HG03571 (cell line): ENCODE measurements around the gene ALOX15.
"Not testable (repeated sequence)": the region's sequence is repeated elsewhere in the genome, so short reads cannot be mapped to it uniquely, and the experiment has no call there.

Experiments used
- ATAC-seq: cut with Tn5 transposase; IDR thresholded peaks from one replicate; pipeline ENCODE4 v1.9.1; 2021; ENCODE audit not compliant: unreplicated experiment

ALOX15 gene

GRCh38 chr17:4620531-4621101 is 20.9 kb downstream of the ALOX15 start:
- no peak for ATAC-seq

DNA sequence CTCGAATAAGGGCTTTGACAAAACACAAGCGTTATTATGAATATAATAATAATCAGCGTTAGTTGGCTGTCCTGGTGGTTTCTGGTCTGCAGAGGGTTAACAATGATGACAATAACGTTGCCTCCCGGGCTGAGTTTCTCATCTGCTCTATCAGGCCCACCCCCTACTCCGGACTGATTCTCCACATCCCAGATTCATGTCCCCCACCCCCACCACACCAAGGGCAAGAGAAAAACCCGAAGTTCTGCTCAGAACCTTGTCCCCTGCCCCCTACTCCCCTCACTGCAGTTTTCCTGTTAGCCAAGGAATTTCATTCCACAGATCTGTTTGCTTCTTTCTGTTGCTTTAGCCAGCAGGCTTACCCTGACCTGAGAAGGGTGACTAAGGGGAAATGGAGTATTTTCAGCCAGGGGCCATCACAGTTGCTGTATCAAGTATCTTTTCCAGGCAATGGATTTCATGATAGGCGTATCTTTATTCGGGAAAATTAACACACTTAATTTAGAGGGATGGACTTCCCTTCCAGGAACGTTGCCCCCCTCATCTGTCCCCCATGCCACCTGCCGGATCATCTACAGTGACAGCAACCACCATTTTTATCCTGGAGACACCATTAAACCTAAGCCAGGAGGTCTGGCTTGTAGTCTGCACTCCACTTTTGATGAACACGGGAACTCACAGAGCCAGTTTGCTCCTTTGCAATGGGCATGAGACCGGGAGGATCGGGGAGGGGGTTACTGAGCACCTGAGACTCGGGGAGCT is 23.7 kb downstream of the ALOX15 start:
- no peak for ATAC-seq

DNA sequence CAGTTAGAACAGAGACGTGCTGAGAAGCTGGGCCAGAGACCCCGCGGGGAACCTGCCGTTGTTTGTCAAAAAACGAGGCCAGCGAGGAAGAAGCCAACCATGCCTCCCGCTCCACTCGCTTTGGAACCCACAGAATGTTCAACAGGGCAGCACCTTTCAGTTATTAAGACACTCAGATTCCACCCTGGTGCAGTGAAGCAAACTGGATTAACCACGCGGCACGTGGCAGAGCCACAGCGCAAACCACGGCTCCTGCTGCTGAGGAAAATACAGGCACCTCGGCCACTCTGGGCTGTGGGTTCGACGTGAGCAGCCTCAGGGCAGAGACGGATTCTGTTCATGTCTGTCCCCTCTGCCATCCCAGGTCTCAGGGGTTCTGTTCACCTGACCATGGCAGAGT is 24.4 kb downstream of the ALOX15 start:
- ATAC-seq: no peak

DNA sequence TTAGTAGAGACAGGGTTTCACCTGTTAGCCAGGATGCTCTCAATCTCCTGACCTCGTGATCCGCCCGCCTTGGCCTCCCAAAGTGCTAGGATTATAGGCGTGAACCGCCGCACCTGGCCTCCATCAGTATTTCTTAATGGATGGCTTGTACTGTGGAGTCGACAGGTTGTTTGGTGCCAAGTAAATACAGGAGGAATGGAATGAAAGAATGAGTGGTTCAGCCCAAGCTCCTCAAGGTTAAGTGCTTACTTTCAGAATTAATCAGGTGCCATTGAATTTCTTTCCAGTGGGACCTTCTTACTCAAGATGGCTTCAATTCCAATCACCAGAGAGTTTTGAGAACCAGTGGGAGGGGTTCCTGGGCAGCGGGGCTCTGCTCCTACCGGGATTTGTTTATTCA is 25.0 kb downstream of the ALOX15 start:
- no peak for ATAC-seq

DNA sequence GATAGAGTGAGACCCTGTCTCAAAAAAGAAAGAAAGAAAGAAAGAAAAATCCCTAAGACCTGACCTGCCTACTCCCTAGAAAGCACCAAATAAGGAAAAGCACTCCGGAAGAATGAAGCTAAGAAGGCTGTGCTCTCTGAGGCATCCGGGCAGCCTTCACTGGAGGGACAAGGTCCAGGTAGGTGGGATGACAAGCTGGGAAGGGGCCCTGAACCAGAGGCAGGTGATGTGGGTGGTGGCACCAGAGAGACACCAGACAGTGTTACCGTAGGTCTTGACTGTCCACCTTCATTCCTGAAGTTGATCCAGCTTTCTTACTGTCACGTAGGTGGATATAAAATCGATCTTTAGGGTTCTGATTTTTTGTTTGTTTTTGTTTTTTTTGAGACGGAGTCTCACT is 30.8 kb downstream of the ALOX15 start:
- ATAC-seq: no peak

DNA sequence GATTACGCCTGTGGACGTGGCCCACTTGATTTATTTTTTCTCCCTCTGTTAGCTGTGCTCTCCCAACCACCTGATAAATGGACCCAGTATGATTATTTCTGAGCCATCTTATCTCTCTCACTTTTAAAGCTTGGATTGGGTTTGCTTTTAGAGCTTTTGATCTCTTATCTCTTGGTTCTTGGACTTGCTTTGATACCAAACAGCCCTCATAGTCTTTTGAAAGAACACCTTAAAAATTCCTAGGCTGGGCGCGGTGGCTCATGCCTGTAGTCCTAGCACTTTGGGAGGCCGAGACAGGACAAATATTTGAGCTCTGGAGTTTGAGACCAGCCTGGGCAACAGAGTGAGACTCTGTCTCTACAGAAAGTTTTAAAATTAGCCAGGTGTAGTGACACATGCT is 31.3 kb downstream of the ALOX15 start:
- ATAC-seq: no peak

GRCh38 chr17:4609761-4610160 is 31.7 kb downstream of the ALOX15 start:
- no peak for ATAC-seq

DNA sequence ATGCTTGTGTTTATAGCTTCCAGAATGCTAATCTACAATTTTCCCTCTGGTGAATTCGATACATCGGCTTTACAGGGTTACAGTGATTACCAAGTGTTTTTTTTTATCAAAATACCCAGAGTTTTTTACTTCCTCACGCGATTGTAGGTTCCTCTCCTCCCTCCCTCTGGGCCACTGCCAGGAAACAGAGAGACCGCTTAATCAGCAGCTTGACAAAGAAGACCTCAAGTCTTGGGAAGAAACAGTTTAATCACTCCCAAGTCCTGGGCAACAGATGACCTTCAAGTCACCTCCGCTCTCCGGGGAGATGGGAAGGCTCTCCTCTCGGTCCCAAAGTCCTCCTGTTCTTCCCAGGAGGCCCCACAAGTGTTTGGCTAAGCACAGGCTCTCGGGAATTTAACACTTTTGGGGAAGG is 33.7 kb downstream of the ALOX15 start:
- no peak for ATAC-seq

DNA sequence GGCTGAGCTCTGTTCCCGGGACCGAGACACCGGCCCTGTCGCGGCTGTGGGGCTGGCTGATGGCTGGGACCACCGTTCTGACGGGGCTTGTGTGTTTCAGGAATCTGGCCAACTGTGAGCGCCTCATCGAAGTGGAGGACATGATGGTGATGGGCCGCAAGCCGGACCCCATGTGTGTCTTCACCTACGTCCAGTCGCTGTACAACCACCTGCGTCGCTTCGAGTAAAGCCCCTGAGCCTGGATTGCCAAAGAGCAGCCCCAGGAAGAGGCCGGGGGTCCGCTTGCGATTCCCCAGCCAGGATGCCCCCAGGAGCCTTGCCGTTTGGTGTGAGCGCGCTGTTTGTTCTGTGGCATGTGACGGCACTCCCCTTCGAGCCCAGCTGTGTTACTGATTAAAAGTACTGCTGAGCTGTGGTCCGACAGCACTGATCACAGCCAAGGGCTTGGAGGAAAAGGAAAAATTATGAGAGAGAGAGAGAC is 34.2 kb downstream of the ALOX15 start:
- ATAC-seq: no peak

- no peak for ATAC-seq
Observed at GRCh38 chr17:4605826-4606225, 35.7 kb downstream of the ALOX15 start.

- ATAC-seq: not testable (repeated sequence)
Observed at GRCh38 chr17:4604736-4605135, 36.7 kb downstream of the ALOX15 start.

DNA sequence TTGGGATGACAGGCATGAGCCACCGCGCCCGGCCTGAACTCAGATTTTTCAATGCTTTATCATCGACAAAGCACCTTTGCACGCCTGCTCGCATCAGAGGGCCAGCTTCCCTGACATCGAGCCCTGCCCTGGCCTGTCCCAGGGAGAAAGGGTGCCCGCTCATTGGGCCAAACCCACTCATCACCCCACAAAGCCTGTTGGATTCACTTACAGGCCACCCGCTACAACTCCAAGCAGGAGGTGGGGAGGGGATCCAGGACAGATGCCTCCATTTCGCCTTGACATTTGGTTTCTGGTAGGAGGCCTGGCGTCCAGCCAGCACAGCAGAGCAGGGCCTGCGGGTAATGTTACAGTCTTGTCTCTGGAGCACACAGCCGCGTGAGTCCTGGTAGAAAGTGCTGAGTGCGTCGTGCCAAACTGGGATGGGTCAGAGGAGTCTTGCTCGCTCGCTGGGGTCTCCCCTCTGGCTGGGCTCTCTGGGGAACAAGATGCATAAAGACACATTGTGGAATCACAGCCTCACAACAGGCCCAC is 37.3 kb downstream of the ALOX15 start:
- no peak for ATAC-seq

- no peak for ATAC-seq
Observed at GRCh38 chr17:4602041-4602440, 39.4 kb downstream of the ALOX15 start.

DNA sequence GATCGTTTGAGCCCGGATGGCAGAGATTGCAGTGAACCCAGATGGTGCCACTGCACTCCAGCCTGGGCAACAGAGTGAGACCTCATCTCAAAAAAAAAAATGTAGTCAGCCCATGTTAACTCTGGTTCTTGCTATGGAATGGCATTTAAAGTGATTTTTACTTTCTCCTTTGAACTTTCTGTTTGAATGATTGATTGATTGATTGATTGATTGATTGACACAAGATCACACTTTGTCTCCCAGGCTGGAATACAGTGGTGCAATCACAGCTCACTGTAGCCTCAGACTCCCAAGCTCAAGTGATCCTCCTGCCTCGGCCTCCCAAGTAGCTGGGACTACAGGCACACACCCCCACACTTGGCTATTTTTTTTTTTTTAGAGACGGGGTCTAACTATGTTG is 40.2 kb downstream of the ALOX15 start:
- no peak for ATAC-seq

DNA sequence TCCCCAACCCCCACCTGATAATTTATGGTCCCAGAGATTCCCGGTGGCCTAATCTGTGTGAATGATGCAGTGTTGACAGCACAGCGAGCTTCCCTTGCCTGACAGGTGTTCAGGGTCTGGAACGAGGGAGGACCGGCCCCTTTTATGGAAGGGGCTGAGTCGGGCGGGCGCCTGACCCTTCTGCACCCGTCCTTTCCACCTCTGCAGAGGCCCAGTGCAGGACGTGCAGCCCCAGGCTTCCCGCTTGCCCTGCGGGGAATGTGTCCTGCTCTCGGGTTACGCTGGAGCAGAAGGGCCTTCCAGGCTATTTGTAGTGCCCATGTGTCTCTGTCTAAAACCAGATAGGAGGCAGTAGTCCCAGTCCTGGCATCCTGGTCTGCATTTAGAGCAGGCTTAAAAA is 40.9 kb downstream of the ALOX15 start:
- no peak for ATAC-seq

DNA sequence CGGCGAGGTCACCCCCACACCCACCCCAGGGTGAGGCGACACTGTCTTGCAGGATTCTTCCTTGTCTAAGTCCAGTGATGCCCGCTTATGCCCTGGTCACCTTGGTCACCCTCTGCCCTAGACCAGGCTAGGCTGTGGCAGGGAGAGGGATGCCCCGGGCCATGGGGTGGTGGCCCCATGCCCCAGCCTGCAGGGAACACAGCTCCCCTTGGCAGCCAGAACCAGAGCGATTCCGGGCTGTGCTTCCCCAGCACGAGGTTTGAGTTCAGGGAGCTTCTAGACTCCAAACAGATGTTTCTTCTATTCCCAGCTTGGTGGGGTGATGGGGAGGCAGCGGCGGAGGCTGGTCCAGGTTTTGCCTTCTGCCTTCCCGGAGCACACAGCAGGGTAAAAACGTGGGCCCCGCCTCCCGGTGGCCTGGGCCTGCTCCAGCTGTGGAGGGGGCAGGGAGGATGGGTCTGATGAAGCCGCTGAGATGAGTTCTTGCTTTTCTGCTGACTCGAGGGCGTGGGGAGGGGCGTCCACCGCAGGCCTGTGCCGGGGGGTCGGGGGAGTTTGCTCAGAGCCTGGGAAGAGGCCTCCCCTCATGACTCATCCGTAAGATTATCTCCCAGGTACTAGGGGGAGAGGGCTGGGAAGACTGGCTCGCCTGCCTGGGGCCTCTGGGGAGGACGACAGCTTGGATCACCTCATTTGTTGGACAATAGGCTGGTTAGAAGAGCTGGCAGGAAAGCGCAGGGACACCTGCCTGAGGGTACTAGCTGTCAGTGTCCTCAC is 41.8 kb downstream of the ALOX15 start:
- ATAC-seq: no peak

DNA sequence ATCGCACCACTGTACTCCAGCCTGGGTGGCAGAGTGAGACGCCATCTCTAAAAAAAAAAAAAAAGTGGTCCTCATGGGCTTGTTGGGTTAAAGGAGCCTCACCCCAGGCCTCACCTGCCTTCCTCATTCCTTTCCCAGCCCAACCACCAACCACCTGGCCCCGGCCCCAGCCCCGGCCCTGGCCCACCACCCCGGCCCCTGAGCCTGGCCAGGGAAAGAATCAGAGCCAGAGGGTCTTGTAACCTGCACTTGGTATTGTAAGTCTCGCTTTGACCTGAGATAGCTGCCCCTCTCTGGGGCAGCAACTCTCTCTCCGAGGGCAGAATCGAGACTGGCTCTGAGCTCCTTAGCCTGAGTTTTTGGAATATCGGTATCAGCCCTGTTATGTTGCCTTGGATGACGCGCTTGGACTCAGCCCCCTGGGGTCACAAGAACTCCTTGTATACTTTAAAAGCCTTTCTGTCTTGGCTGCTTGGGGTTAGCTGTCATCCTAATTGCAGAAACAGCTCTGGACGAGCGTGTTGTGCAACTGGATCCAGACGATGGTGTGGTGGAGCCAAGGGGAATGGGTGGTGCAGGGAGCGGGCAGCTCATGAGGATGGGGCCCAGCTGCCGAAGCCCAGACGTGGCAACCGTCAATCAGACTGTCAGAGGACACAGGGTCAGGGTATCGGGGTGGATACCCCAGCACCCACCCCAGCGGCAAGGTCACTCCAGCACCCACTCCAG is 42.5 kb downstream of the ALOX15 start:
- ATAC-seq: no peak

- no peak for ATAC-seq
Observed at GRCh38 chr17:4597975-4598374, 43.5 kb downstream of the ALOX15 start.

GRCh38 chr17:4596636-4597380 is 44.7 kb downstream of the ALOX15 start:
- no peak for ATAC-seq

GRCh38 chr17:4595685-4596342 is 45.7 kb downstream of the ALOX15 start:
- ATAC-seq: not testable (repeated sequence)
